Caco-2 (cell line): Measurements from ENCODE around the gene EZR. TPM values are rescaled to one million over a fixed set of nuclear protein-coding genes. Genes with fewer than 3 reads are reported as not detected.

Experiments used
- BruUV-seq: library from RNA; stranded (reverse); fragments of 400-500 nt; replicated peaks from 2 replicates; lab custom pipeline; 2021; lab: Mats Ljungman, UMichigan
- CTCF ChIA-PET: fragments of 300-600 bp; sonication (Branson Sonifier 250); formaldehyde crosslinking; loops from one replicate; lab custom pipeline; 2022; ENCODE audit warnings: antibody characterized with exemption; lab: Charles Lee
- POLR2A ChIA-PET: fragments of 300-600 bp; sonication (Branson Sonifier 250); formaldehyde crosslinking; loops from one replicate; lab custom pipeline; 2022; ENCODE audit warnings: antibody characterized with exemption; lab: Charles Lee
- DNase-seq, 2 experiments: peaks; one replicate each; pipeline versions ENCODE4 v3.0.0 to v3.0.0-alpha.2; 2020 to 2022
- H3K27me3 ChIP-seq: replicated peaks from 2 replicates; pipeline ENCODE4 v1.6.0; 2011; ENCODE audit warnings: low read length; ENCODE audit not compliant: control insufficient read depth, insufficient read depth
- H3K36me3 ChIP-seq: 2 replicates; pipeline ENCODE4 v1.5.1; 2011; ENCODE audit warnings: low read length; ENCODE audit not compliant: control insufficient read depth, insufficient read depth
- H3K4me1 ChIP-seq: fragments of 250-450 bp; sonication (Bioruptor Pico); 2 replicates; pipeline ENCODE4 v1.5.1; 2020; ENCODE audit warnings: mild to moderate bottlenecking
- H3K4me3 ChIP-seq: 2 replicates; pipeline ENCODE4 v1.5.1; 2011; ENCODE audit warnings: low read depth, mild to moderate bottlenecking, control low read depth, low read length
- H3K9me3 ChIP-seq: fragments of 250-450 bp; sonication (Bioruptor Pico); 2 replicates; pipeline ENCODE4 v1.5.1; 2020; ENCODE audit warnings: mild to moderate bottlenecking, moderate library complexity
- H3K27ac Mint-ChIP-seq: one replicate; pipeline ENCODE4 v1.8.0; 2022; ENCODE audit warnings: mixed read lengths; ENCODE audit not compliant: unreplicated experiment
- H3K27me3 Mint-ChIP-seq: one replicate; pipeline ENCODE4 v1.8.0; 2022; ENCODE audit warnings: mixed read lengths; ENCODE audit not compliant: insufficient read depth, unreplicated experiment
- H3K36me3 Mint-ChIP-seq: one replicate; pipeline ENCODE4 v1.8.0; 2022; ENCODE audit warnings: mild to moderate bottlenecking, mixed read lengths; ENCODE audit not compliant: insufficient read depth, unreplicated experiment
- H3K4me1 Mint-ChIP-seq: one replicate; pipeline ENCODE4 v1.8.0; 2022; ENCODE audit warnings: low read depth, mixed read lengths; ENCODE audit not compliant: unreplicated experiment
- H3K4me3 Mint-ChIP-seq: one replicate; pipeline ENCODE4 v1.8.0; 2022; ENCODE audit warnings: mild to moderate bottlenecking, moderate library complexity, mixed read lengths; ENCODE audit not compliant: unreplicated experiment
- H3K9me3 Mint-ChIP-seq: one replicate; pipeline ENCODE4 v1.8.0; 2022; ENCODE audit warnings: mixed read lengths; ENCODE audit not compliant: unreplicated experiment
- intact Hi-C: fragments of 100-400 bp; cut with micrococcal nuclease; formaldehyde crosslinking; loops from one replicate; pipeline ENCODE4 v1.10.0; 2022; ENCODE audit not compliant: unreplicated experiment
- total RNA-seq: library from RNA; stranded (reverse); gene quantifications from 2 replicates; pipeline ENCODE4 v1.2.3, GENCODE V29; 2022
- TF ChIP-seq, protein P1 (sequence below), 2 experiments: fragments of 200-600 bp in 1 of 2; IDR thresholded peaks; 1 replicate in 1 of 2; 2 replicates in 1 of 2; pipeline versions ENCODE4 v1.5.1 to v1.8.0; 2011 to 2022; ENCODE audit warnings: antibody characterized with exemption in 1 of 2, control low read depth in 1 of 2, inconsistent platforms in 1 of 2, low read depth in 1 of 2, low read length in 1 of 2, mild to moderate bottlenecking in 1 of 2, moderate library complexity in 1 of 2; ENCODE audit not compliant: insufficient read depth in 1 of 2, severe bottlenecking in 1 of 2, unreplicated experiment in 1 of 2

Gene EZR
- total RNA-seq, 1 experiment from 2014 or later: 290 TPM

DNA sequence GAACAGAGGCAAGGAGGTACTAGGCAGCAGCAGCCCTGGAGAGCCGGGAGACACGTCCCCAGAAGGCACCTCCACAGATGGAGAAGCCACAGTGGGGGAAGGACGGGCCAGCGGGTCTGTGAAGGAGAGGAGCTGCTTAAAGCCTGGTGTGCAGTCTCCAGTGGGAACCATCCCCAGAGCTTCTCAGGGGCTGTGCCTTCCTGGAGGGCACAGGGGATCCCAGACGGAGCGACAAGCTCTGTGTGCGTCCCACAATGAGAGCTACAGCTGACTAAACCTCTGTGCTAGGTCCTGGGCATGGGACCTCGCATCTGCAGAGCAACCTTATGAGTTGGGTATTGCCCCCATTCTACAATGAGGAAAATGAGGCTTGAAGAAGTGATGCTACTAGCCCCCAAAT lies 50.7 kb downstream of the EZR start:
- DNase-seq: no peak
- CTCF ChIA-PET: interaction anchor here (0.8 kb wide), 1 partner anchor 50 kb away, joined by 4 read pairs; no protein-coding TSS in a partner anchor
- intact Hi-C loops: no loop called here
- no peaks in the 10 kb centered on the region for H3K9me3 Mint-ChIP-seq
- H3K27me3 ChIP-seq: no peaks in the 10 kb centered on the region; the same call in 1 of the 2 replicates
- POLR2A ChIA-PET: no interaction called here
- no peak overlapping the region for H3K4me3 ChIP-seq
- H3K27me3 Mint-ChIP-seq: no peaks in the 10 kb centered on the region
- TF ChIP-seq, protein P1, sequence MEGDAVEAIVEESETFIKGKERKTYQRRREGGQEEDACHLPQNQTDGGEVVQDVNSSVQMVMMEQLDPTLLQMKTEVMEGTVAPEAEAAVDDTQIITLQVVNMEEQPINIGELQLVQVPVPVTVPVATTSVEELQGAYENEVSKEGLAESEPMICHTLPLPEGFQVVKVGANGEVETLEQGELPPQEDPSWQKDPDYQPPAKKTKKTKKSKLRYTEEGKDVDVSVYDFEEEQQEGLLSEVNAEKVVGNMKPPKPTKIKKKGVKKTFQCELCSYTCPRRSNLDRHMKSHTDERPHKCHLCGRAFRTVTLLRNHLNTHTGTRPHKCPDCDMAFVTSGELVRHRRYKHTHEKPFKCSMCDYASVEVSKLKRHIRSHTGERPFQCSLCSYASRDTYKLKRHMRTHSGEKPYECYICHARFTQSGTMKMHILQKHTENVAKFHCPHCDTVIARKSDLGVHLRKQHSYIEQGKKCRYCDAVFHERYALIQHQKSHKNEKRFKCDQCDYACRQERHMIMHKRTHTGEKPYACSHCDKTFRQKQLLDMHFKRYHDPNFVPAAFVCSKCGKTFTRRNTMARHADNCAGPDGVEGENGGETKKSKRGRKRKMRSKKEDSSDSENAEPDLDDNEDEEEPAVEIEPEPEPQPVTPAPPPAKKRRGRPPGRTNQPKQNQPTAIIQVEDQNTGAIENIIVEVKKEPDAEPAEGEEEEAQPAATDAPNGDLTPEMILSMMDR (IDR thresholded peaks at IDR 0.05; ENCODE audit: insufficient read depth in 1 of 2, low read depth in 1 of 2, low read length in 1 of 2, severe bottlenecking in 1 of 2, unreplicated experiment in 1 of 2): no peak
- H3K9me3 ChIP-seq: no peaks in the 10 kb centered on the region
- peaks cover 26% of the 10 kb centered on the region for H3K36me3 ChIP-seq
- H3K27ac Mint-ChIP-seq: peak overlapping the region; percentile 5
- no TSS peak for BruUV-seq
- peaks cover 4% of the 10 kb centered on the region; the same call in 1 of the 2 replicates for H3K4me1 ChIP-seq
- H3K4me1 Mint-ChIP-seq: peaks cover 13% of the 10 kb centered on the region
- peaks cover 98% of the 10 kb centered on the region for H3K36me3 Mint-ChIP-seq
- no peak overlapping the region for H3K4me3 Mint-ChIP-seq

DNA sequence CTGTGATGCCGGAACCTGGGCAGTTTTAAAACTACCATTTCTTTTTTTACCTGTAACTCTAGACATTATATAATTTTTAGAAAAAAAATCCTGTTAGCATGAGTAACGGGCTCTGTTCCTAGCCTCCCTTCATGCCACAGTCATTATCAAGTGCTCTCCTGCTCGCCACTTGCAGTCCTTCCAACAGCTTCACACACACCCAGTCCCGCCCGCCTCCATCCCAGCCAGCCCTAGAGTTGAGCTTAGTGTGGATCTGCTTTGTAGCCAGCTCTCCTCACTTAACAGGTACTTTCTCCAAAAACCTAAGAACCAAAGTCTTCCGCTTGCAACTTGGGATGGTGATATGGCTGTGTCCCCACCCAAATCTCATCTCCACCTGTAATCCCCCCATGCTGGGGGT lies 51.5 kb downstream of the EZR start:
- peaks cover 13% of the 10 kb centered on the region for H3K4me1 Mint-ChIP-seq
- CTCF ChIA-PET: interaction anchor here (0.8 kb wide), 1 partner anchor 49 kb away, joined by 4 read pairs; no protein-coding TSS in a partner anchor
- H3K27me3 ChIP-seq: no peaks in the 10 kb centered on the region; the same call in 1 of the 2 replicates
- no peak overlapping the region for H3K4me3 Mint-ChIP-seq
- peak overlapping the region; percentile 76 for H3K27ac Mint-ChIP-seq
- intact Hi-C loops: no loop called here
- H3K9me3 ChIP-seq: no peaks in the 10 kb centered on the region
- no peak overlapping the region for H3K4me3 ChIP-seq
- no peak for DNase-seq
- peaks cover 98% of the 10 kb centered on the region for H3K36me3 Mint-ChIP-seq
- H3K4me1 ChIP-seq: peaks cover 10% of the 10 kb centered on the region; the same call in 1 of the 2 replicates
- peaks cover 26% of the 10 kb centered on the region for H3K36me3 ChIP-seq
- H3K9me3 Mint-ChIP-seq: no peaks in the 10 kb centered on the region
- H3K27me3 Mint-ChIP-seq: no peaks in the 10 kb centered on the region
- TF ChIP-seq, protein P1 (IDR thresholded peaks at IDR 0.05; ENCODE audit: insufficient read depth in 1 of 2, low read depth in 1 of 2, low read length in 1 of 2, severe bottlenecking in 1 of 2, unreplicated experiment in 1 of 2): no peak
- POLR2A ChIA-PET: no interaction called here
- BruUV-seq: no TSS peak

DNA sequence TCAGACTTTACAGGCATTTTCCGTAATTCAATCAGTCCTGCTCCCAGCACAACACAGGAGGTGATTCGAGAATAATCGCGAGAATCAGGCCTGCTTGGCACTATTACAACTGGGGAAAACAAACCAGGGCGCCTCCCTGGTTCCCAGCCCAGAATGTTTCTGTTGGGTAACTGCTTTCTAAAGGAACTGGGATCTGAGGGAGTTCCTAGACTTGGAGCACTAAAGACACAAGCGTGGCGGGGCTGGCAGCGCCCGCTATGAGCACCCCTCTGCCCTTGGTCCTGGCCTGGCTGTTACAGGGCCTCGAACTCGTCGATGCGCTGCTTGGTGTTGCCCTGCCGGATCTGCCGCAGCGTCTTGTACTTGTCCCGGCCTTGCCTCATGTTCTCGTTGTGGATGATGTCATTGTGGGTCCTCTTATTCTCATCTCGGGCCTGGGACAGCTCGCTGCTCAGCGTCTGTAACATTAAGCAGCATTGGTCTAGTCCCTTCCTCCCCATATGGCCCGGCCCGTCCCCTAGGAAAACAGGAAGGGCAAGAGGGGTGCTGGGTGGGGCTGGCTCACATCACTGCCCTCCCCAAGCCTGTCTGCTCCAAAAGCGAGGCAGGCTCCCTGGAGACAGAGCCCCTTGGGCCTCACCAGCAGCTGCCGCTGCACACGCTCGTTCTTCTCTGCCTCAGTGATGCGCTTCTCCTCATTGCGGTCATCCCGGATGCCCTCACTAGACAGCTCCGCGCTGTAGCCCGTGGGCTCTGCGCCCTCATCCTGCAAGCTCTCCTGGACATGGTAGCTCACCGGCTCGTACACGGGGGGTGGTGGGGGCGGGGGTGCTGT lies 52.3 kb downstream of the EZR start:
- ChIA-PET POLR2A (no interaction called here), CTCF (no interaction called here)
- intact Hi-C loops: no loop called here
- Histone ChIP-seq H3K4me1 (peaks cover 11% of the 10 kb centered on the region; the same call in 1 of the 2 replicates), H3K36me3 (peaks cover 21% of the 10 kb centered on the region), H3K27me3 (no peaks in the 10 kb centered on the region; the same call in 1 of the 2 replicates), H3K9me3 (no peaks in the 10 kb centered on the region), H3K4me3 (no peak overlapping the region)
- DNase-seq: no peak
- Mint-ChIP-seq H3K4me1 (peaks cover 15% of the 10 kb centered on the region), H3K27ac (peak overlapping the region; percentile 76), H3K36me3 (peaks cover 98% of the 10 kb centered on the region), H3K4me3 (peak overlapping the region; percentile 42), H3K9me3 (no peaks in the 10 kb centered on the region), H3K27me3 (no peaks in the 10 kb centered on the region)
- TF ChIP-seq, protein P1 (IDR thresholded peaks at IDR 0.05; ENCODE audit: insufficient read depth in 1 of 2, low read depth in 1 of 2, low read length in 1 of 2, severe bottlenecking in 1 of 2, unreplicated experiment in 1 of 2): no peak
- no TSS peak for BruUV-seq
